Thyroid gland (tissue), 4 donors: ENCODE results near the gene CD8B. TPM values are rescaled to one million over a fixed set of nuclear protein-coding genes. Genes with fewer than 3 reads are reported as not detected.
A peak's percentile ranks its signal among the peaks of the same experiment; 100 is the strongest.
"Not testable (repeated sequence)": the region's sequence is repeated elsewhere in the genome, so short reads cannot be mapped to it uniquely, and the experiment has no call there.

Source experiments
- DNase-seq, 2 donors: peaks; one replicate each; pipeline ENCODE4 v3.0.0-alpha.2; 2019
- H3K27ac ChIP-seq, 3 donors: fragments of 200-600 bp; sonication (generic); 1 replicate in 2 of 3; 2 replicates in 1 of 3; pipeline ENCODE4 v1.5.1; 2016 to 2019; ENCODE audit warnings: mild to moderate bottlenecking in 1 of 3, moderate library complexity in 1 of 3
- H3K27me3 ChIP-seq: fragments of 200-600 bp; sonication (generic); one replicate; pipeline ENCODE4 v1.5.1; 2019
- H3K36me3 ChIP-seq, 2 donors: fragments of 200-600 bp; sonication (generic); one replicate each; pipeline ENCODE4 v1.5.1; 2016 to 2019
- H3K4me1 ChIP-seq, 2 donors: fragments of 200-600 bp; sonication (generic); one replicate each; pipeline ENCODE4 v1.5.1; 2017 to 2019
- H3K4me3 ChIP-seq, 3 donors: fragments of 200-600 bp; sonication (generic); replicated peaks in 1 of 3; 1 replicate in 2 of 3; 2 replicates in 1 of 3; pipeline ENCODE4 v1.5.1; 2016; ENCODE audit warnings: mild to moderate bottlenecking in 1 of 3
- H3K9me3 ChIP-seq: fragments of 200-600 bp; sonication (generic); one replicate; pipeline ENCODE4 v1.5.1; 2017
- WGBS, 2 donors: methylation state at CpG; one replicate each; pipeline ENCODE4 v1.1.5; 2017; 5-methylcytosine and 5-hydroxymethylcytosine counted together
- intact Hi-C: fragments of 100-400 bp; cut with DNase I; formaldehyde crosslinking; loops from one replicate; pipeline ENCODE4 v1.15.1; 2023
- total RNA-seq, 4 donors: library from RNA; depleted of rRNA; stranded (reverse); fragments of >200 nt; gene quantifications; one replicate each; pipeline ENCODE4 v1.2.3, GENCODE V29; 2016

The CD8B gene
- 1 to 10 TPM in 2 of 4 donors, under 1 TPM in 1, not detected in 1; 0.54 to 4.6 (median 3.5) TPM for total RNA-seq

DNA sequence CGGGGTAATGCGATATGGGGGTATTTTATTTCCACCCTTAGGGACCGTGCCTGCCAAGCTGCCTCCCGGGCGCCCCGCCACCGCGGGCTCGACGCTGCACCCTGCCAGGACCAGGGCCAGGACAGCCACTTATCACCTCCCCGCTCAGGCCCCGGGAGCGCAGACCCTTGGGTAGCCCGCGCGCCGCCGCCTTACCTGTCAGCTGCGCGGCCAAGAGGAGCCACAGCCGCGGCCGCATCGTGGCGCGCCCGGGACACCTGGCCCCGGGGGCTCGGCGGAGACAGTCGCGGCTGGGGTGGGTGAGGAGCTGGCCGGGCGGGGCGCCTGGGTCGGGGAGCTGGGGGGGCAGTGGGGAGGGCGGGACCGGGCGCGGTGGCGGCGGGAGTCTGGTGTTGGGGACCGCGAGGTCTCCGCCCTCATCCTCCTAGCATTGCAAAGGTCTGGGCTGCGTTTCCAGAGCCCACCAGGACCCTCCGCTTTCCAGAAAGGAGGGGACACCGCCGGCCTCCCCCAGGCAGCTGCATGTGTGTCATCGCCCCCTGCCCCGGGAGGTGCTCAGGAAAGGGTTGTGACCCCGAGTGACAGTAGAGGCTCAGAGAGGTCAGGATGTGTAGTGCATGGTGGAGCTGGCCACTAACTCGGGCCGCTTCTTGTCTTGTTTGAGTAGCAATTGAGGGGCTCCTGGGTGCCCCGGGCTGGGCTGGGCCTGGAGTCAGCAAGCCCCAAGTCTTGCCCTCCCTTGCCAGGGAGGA lies at the start of gene CD8B:
Gene CD8B (minus strand): TSS at position 259 of the 752 bp plus-strand sequence. CDS start 21 bp downstream, at position 238.
- H3K9me3 ChIP-seq, H3K36me3 ChIP-seq, H3K27ac ChIP-seq, intact Hi-C loops, H3K27me3 ChIP-seq, H3K4me3 ChIP-seq, H3K4me1 ChIP-seq: not testable (repeated sequence)
- DNase-seq = peak in 1 of 2 donors; percentile 3
- WGBS, 2 donors = 3 to 14% methylated on average over 5 to 7 of the region's 55 CpGs

DNA sequence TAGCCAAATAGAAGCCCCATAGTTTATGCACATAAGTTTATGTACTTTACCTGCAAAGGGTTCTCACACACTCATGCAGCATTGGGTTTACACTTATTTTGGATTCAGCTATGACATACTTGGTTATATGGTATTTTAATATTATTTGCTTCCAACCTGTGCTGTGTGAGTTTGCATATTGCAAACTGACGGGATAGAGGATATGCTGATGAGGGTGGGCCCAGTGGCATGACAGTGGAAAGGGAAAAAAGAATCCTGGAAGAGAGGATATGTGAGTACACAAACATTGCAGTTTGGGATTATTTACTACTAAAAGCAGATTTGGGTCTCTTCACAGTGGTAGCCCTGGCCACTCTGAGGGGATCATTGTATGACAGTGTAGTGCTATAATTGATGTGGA lies 44.2 kb upstream of the CD8B start:
- H3K27ac ChIP-seq, H3K4me3 ChIP-seq, H3K27me3 ChIP-seq, H3K4me1 ChIP-seq, DNase-seq, intact Hi-C loops, H3K36me3 ChIP-seq, H3K9me3 ChIP-seq: not testable (repeated sequence)
- WGBS, 2 donors = no CpG with 5 or more reads among the region's 1 CpG

DNA sequence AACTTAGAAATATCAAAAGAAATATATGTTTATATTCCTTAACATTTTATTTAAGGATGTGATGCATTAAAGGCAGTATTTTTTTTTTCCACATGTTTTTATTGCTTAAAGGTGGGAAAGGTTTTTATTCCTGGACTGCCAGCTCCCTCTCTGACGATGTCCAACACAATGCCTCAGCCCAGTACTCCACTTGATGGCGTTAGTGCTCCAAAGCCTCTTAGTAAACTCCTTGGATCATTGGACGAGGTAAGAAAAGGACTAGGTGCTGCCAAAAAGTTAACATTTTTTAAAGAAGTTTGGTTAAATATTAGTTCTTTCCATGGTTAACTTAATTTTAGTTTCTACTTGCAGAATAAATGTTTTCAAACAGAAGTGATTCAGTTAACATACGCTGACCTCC lies 39.0 kb upstream of the CD8B start:
- H3K4me1 ChIP-seq, H3K27ac ChIP-seq, intact Hi-C loops, H3K9me3 ChIP-seq, H3K27me3 ChIP-seq, H3K36me3 ChIP-seq, H3K4me3 ChIP-seq: not testable (repeated sequence)
- DNase-seq = peak; percentile 3 to 10
- 44 to 55% methylated on average over 4 of the region's 4 CpGs for WGBS, 2 donors

DNA sequence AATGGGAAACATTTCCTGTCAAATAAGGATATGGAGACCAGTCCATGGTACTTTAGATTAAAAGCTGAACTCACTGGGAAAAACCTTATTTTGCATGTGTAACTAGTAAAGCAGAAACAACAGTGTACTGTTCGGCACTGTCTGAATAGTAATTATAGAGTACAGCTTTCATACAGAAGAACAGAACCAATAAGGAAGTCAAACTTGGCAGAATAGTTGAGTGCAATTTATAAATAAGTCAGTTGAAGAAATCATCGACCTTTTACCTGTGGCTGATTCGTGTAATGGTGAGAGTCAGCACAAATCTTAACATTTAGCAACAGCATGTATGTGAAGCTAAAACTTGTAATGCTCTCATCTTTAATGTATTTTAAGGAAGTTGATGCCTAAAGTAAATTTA lies 24.3 kb upstream of the CD8B start:
- 75% methylated on average over 1 of the region's 3 CpGs; no CpG with 5 or more reads in 1 of the 2 donors for WGBS, 2 donors
- H3K4me3 ChIP-seq, H3K36me3 ChIP-seq, DNase-seq, intact Hi-C loops, H3K9me3 ChIP-seq, H3K4me1 ChIP-seq, H3K27ac ChIP-seq, H3K27me3 ChIP-seq: not testable (repeated sequence)

DNA sequence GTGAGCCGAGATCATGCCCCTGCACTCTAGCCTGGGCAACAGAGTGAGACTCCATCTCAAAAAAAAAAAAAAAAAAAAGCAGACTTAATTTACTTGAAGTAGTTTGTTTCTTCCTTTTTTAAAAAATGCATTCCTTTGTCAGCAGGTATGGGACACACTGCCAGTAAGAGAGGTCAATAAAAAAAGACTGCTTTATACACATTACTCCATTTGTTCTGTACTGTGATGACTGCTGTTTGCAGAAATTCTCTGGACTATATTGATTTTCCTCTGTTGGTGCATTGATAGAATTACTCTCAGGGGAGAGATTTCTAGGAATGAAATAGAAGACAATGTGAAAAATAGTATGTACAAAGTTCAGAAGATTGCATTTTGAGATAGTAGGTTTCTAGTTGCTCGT lies 21.2 kb upstream of the CD8B start:
- H3K36me3 ChIP-seq, H3K27ac ChIP-seq, H3K4me1 ChIP-seq, H3K27me3 ChIP-seq, H3K9me3 ChIP-seq, H3K4me3 ChIP-seq, DNase-seq, intact Hi-C loops: not testable (repeated sequence)
- 90 to 91% methylated on average over 2 of the region's 2 CpGs for WGBS, 2 donors

DNA sequence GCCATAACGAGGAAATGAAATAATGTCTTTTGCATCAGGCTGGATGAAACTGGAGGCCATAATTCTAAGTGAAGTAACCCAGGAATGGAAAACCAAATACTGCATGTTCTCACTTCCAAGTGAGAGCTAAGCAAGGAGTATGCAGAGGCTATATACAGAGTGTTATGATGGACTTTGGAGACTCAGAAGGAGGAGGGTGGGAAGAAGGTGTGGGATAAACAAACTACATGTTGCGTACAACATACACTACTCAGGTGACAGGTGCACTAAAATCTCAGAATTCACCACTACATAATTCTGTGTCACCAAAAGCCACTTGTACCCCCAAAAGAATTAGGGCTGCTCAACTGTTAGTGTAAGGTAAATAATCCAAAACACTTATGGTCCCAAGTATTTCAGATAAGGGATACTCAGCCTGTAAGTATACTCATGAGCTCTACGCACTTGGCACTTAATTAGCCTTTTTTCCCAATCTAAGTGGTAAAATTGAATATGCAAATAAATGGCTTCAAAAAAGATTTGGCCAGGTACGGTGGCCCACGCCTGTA lies 20.5 kb upstream of the CD8B start:
- H3K27ac ChIP-seq, H3K4me1 ChIP-seq, H3K36me3 ChIP-seq, DNase-seq, intact Hi-C loops, H3K27me3 ChIP-seq, H3K9me3 ChIP-seq, H3K4me3 ChIP-seq: not testable (repeated sequence)
- WGBS, 2 donors = 91 to 98% methylated on average over 5 of the region's 5 CpGs

DNA sequence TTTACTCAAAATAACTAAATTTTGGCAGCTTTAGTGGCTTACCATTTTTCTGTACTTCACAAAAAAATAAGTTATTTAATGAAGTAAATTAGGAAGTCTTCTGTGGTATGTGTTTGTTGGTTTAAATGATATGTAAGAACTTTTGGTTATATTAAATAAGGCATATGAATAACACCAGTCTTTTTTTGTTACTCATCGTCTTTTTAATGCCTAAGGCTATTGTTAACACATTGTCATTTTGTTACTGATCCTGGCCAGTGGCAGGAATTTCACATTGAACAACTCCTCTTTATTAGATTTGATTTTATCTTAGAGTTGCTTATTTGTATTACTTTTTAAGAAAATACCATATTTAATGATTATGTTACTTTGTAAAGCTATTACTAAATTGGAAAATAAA lies 17.3 kb upstream of the CD8B start:
- intact Hi-C loops, H3K4me3 ChIP-seq, H3K36me3 ChIP-seq, DNase-seq, H3K27me3 ChIP-seq, H3K27ac ChIP-seq, H3K4me1 ChIP-seq, H3K9me3 ChIP-seq: not testable (repeated sequence)
- 84 to 86% methylated on average over 1 of the region's 1 CpG for WGBS, 2 donors

DNA sequence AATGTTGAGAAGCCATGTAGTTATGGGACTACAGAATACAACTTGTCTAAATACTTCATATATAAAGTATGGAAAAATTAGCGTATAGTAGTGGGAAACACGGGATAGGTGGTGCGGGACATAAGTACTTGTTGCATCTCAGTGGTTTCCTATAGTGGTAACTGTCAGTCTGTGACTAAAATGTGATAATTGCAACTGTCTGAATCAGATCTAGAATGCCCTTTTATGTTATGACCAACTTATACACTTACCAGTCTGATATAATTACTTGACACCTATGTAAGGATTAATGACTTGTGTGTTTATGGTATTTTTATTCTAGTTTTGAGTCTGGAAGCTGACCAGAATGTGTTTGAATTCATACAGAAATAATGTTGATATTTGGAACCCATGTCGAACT lies 9.3 kb upstream of the CD8B start:
- intact Hi-C loops, H3K27ac ChIP-seq, H3K36me3 ChIP-seq, H3K9me3 ChIP-seq, H3K27me3 ChIP-seq, H3K4me3 ChIP-seq, H3K4me1 ChIP-seq, DNase-seq: not testable (repeated sequence)
- 86 to 97% methylated on average over 1 of the region's 4 CpGs for WGBS, 2 donors

DNA sequence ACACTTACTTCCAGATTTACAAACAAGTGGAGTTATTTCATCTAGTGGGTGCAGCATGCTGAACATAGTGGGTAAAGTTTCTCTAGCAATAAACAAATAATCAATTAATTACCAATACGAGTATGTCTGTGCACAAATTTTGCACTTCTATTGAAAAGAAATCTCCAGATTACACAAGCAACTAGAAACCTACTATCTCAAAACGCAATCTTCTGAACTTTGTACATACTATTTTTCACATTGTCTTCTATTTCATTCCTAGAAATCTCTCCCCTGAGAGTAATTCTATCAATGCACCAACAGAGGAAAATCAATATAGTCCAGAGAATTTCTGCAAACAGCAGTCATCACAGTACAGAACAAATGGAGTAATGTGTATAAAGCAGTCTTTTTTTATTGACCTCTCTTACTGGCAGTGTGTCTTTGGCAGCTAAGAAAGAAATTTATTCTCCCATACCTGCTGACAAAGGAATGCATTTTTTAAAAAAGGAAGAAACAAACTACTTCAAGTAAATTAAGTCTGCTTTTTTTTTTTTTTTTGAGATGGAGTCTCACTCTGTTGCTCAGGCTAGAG lies 7.3 kb upstream of the CD8B start:
- 87 to 90% methylated on average over 2 of the region's 2 CpGs for WGBS, 2 donors

DNA sequence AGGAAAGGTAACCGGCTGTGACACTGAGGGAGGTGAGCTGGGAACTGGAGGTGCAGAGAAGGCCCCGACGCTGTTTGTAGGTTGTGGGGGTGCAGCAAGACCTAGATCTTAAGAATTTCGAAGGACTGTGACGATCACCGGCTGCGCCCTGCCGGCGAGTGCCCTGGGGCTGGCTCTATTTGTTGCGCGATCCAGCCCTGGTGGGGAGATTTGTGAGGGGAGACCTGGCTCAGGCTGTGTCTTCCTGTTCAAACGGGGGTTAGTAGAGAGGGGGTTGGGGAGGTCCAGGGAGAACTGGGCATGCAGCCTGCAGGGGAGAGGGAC lies 656 bp upstream of the CD8B start:
- H3K4me3 ChIP-seq, H3K36me3 ChIP-seq, H3K9me3 ChIP-seq, H3K27me3 ChIP-seq, H3K4me1 ChIP-seq, intact Hi-C loops, DNase-seq, H3K27ac ChIP-seq: not testable (repeated sequence)
- 19 to 31% methylated on average over 5 to 11 of the region's 12 CpGs for WGBS, 2 donors

More for the DNA sequence above, 7.3 kb upstream of the CD8B start:
- H3K4me3 ChIP-seq, intact Hi-C loops, H3K27ac ChIP-seq, H3K4me1 ChIP-seq, H3K36me3 ChIP-seq, H3K9me3 ChIP-seq, DNase-seq, H3K27me3 ChIP-seq: not testable (repeated sequence)

DNA sequence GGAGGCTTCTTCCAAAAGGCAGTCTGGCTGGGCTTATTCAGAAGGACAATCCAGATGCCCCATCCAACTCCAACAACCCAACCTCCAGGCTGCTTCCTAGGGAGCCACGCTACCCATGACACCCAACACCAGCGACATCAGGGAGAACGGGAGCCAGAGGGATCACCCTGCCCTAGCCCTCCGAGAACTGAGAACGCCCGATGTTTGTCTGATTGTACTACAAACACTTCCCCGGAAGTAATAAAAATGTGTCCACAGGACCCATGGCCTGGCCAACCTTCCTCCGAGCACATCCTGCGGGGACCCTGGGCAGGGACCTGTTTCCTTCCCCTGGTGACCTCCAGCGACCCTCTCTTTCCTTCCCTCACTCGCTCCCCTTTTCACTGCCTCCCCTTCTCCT lies 511 bp downstream of the CD8B start:
- H3K9me3 ChIP-seq, H3K4me3 ChIP-seq, H3K4me1 ChIP-seq, H3K36me3 ChIP-seq, H3K27ac ChIP-seq, intact Hi-C loops, H3K27me3 ChIP-seq, DNase-seq: not testable (repeated sequence)
- 53 to 71% methylated on average over 11 of the region's 11 CpGs for WGBS, 2 donors

DNA sequence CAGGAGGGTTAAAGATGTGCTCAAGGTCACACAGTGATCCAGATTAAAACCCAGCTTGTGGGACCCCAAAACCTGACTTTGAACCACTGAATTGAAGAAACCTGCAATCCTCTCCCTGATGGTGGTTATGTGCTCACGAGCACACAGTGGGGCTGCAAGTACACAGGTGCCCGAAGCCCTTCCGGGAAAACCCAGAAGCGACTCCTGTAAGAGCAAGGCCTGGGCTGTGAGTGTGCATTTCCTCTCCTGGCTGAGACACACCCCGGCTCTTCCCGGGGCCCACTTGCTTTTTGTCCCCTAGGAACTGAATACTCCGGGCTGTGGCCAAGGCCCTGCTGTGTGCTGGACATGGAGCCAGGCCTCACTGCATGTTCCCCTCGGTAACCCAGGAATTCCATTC lies 1.1 kb downstream of the CD8B start:
- H3K27ac ChIP-seq, DNase-seq, intact Hi-C loops, H3K27me3 ChIP-seq, H3K36me3 ChIP-seq, H3K4me3 ChIP-seq, H3K4me1 ChIP-seq, H3K9me3 ChIP-seq: not testable (repeated sequence)
- 65 to 81% methylated on average over 3 to 6 of the region's 8 CpGs for WGBS, 2 donors

DNA sequence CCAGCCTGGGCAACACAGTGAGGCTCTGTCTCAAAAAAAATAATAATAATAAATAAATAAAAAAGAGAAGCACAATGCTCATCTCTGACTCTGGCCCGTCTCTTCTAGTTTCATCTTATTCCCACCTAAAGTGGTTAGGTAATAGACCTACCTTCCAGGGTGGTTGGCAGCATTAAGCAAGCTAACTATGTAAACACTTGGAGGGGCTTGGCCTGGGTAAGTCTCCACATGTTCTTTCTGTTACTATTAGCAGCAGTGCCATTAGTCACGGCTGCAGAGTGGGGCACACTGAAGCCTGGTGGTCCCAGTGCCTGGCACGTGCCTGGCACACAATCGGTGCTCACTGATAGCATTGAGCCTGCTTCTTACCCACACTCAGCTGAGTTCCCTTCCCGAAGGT lies 4.0 kb downstream of the CD8B start:
- intact Hi-C loops, H3K9me3 ChIP-seq, H3K4me1 ChIP-seq, H3K4me3 ChIP-seq, DNase-seq, H3K36me3 ChIP-seq, H3K27me3 ChIP-seq, H3K27ac ChIP-seq: not testable (repeated sequence)
- 93 to 95% methylated on average over 5 of the region's 5 CpGs for WGBS, 2 donors
